HCT116 (cell line): Measurements from ENCODE around the gene ADGRG6. TPM values are rescaled to one million over a fixed set of nuclear protein-coding genes. Genes with fewer than 3 reads are reported as not detected.

Source experiments
- ATAC-seq: fragments of 200-7000 bp; cut with Tn5 transposase; 2 replicates; pipeline ENCODE4 v1.9.1; 2020; ENCODE audit warnings: mild to moderate bottlenecking, moderate library complexity
- BruUV-seq: library from RNA; stranded (reverse); fragments of 400-500 nt; replicated peaks from 2 replicates; lab custom pipeline; 2021; lab: Mats Ljungman, UMichigan
- CTCF ChIA-PET: fragments of 300-600 bp; sonication (Branson Sonifier 250); formaldehyde crosslinking; loops from one replicate; lab custom pipeline; 2021; ENCODE audit warnings: antibody characterized with exemption; lab: Charles Lee
- POLR2A ChIA-PET: fragments of 300-600, 350-600 bp; sonication (Branson Sonifier 250); formaldehyde crosslinking; loops from one replicate; lab custom pipeline; 2021; ENCODE audit warnings: antibody characterized with exemption; lab: Charles Lee
- RAD21 ChIA-PET, 2 experiments: fragments of 300-600 bp; sonication (Branson Sonifier 250); formaldehyde crosslinking; loops; one replicate each; lab custom pipeline; 2023; ENCODE audit warnings: low total read pairs in 2 of 2; ENCODE audit not compliant: uncharacterized antibody in 2 of 2, unreplicated experiment in 2 of 2, low non-redundant PET in 1 of 2; lab: Charles Lee
- DNase-seq: peaks from one replicate; pipeline ENCODE4 v3.0.0-alpha.2; 2010; ENCODE audit warnings: low read depth, low spot score
- H2AFZ ChIP-seq: fragments of 200-600 bp; shearing (Covaris generic), sonication (generic); 2 replicates; pipeline ENCODE4 v1.6.1; 2017; ENCODE audit warnings: low read depth, mixed run types, mixed read lengths, antibody characterized with exemption, low read length; ENCODE audit not compliant: poor library complexity, severe bottlenecking
- H3K27ac ChIP-seq: 2 replicates; pipeline ENCODE4 v1.5.1; 2012; ENCODE audit warnings: low read depth, low read length
- H3K27me3 ChIP-seq: fragments of 200-600 bp; sonication (generic); 2 replicates; pipeline ENCODE4 v1.6.1; 2016; ENCODE audit warnings: mixed run types, low read length, mixed read lengths; ENCODE audit not compliant: insufficient read depth
- H3K36me3 ChIP-seq, 2 experiments: fragments of 200-500 bp in 1 of 2; fragments of 200-600 bp in 1 of 2; sonication (Bioruptor generic) in 1 of 2; sonication (generic) in 1 of 2; 2 replicates each; pipeline versions ENCODE4 v1.5.1 to v1.6.1; 2014 to 2016; ENCODE audit warnings: low read length in 2 of 2, inconsistent platforms in 1 of 2, mixed read lengths in 1 of 2, mixed run types in 1 of 2; ENCODE audit not compliant: insufficient read depth in 2 of 2, control insufficient read depth in 1 of 2
- H3K4me1 ChIP-seq, 2 experiments: fragments of 200-600 bp in 1 of 2; sonication (generic) in 1 of 2; 2 replicates each; pipeline versions ENCODE4 v1.5.1 to v1.6.1; 2012 to 2017; ENCODE audit warnings: low read length in 2 of 2, inconsistent platforms in 1 of 2, mild to moderate bottlenecking in 1 of 2, mixed read lengths in 1 of 2, mixed run types in 1 of 2, moderate library complexity in 1 of 2; ENCODE audit not compliant: insufficient read depth in 2 of 2, control insufficient read depth in 1 of 2
- H3K4me2 ChIP-seq: fragments of 200-600 bp; sonication (generic); 2 replicates; pipeline ENCODE4 v1.6.1; 2017; ENCODE audit warnings: mixed run types, low read length, mixed read lengths
- H3K4me3 ChIP-seq, 2 experiments: fragments of 200-600 bp in 1 of 2; sonication (generic) in 1 of 2; replicated peaks in 1 of 2; 2 replicates each; pipeline ENCODE4 v1.5.1; 2011 to 2016; ENCODE audit warnings: low read length in 2 of 2, control low read depth in 1 of 2, low read depth in 1 of 2, mild to moderate bottlenecking in 1 of 2, mixed read lengths in 1 of 2, mixed run types in 1 of 2
- H3K79me2 ChIP-seq: fragments of 200-600 bp; sonication (generic); 2 replicates; pipeline ENCODE4 v1.6.1; 2017; ENCODE audit warnings: mild to moderate bottlenecking, mixed run types, low read length, moderate library complexity, mixed read lengths; ENCODE audit not compliant: insufficient read depth
- H3K9ac ChIP-seq: fragments of 200-600 bp; sonication (generic); 2 replicates; pipeline ENCODE4 v1.6.1; 2016; ENCODE audit warnings: low read length, mixed read lengths
- H3K9me2 ChIP-seq: fragments of 200-600 bp; sonication (generic), shearing (Covaris generic); 2 replicates; pipeline ENCODE4 v1.6.1; 2017; ENCODE audit warnings: mixed run types, mild to moderate bottlenecking, moderate library complexity; ENCODE audit not compliant: insufficient read depth
- H3K9me3 ChIP-seq, 2 experiments: fragments of 200-500 bp in 1 of 2; fragments of 200-600 bp in 1 of 2; sonication (Bioruptor generic) in 1 of 2; sonication (generic) in 1 of 2; 2 replicates each; pipeline ENCODE4 v1.6.1; 2014 to 2017; ENCODE audit warnings: low read length in 2 of 2, mixed read lengths in 2 of 2, inconsistent platforms in 1 of 2, low read depth in 1 of 2, mild to moderate bottlenecking in 1 of 2, mixed run types in 1 of 2, moderate library complexity in 1 of 2; ENCODE audit not compliant: control insufficient read depth in 1 of 2, insufficient read depth in 1 of 2
- H4K20me1 ChIP-seq: fragments of 200-600 bp; sonication (generic), shearing (Covaris generic); 2 replicates; pipeline ENCODE4 v1.6.1; 2017; ENCODE audit warnings: mixed run types, mild to moderate bottlenecking, moderate library complexity; ENCODE audit not compliant: insufficient read depth
- CBX3 ChIP-seq: IDR thresholded peaks from 2 replicates; pipeline ENCODE4 v1.6.1; 2012; ENCODE audit warnings: low read depth
- FOSL1 ChIP-seq: IDR thresholded peaks from 2 replicates; pipeline ENCODE4 v1.6.1; 2012; ENCODE audit warnings: low read depth
- POLR2A ChIP-seq: IDR thresholded peaks from 2 replicates; pipeline ENCODE4 v1.7.0; 2011; ENCODE audit warnings: borderline replicate concordance; ENCODE audit not compliant: insufficient read depth, insufficient read length; ENCODE audit errors: extremely low read depth
- POLR2AphosphoS5 ChIP-seq: IDR thresholded peaks from 2 replicates; pipeline ENCODE4 v1.6.1; 2011; ENCODE audit warnings: mild to moderate bottlenecking, low read depth, low read length, moderate library complexity
- RAD21 ChIP-seq: IDR thresholded peaks from 2 replicates; pipeline ENCODE4 v1.6.1; 2012; ENCODE audit warnings: low read depth, mild to moderate bottlenecking
- SP1 ChIP-seq: IDR thresholded peaks from 2 replicates; pipeline ENCODE4 v1.6.1; 2012; ENCODE audit warnings: low read depth
- SRF ChIP-seq: IDR thresholded peaks from 2 replicates; pipeline ENCODE4 v1.6.1; 2012; ENCODE audit warnings: low read depth
- TCF7L2 ChIP-seq: IDR thresholded peaks from 2 replicates; pipeline ENCODE4 v1.7.0; 2011; ENCODE audit warnings: borderline replicate concordance, inconsistent platforms; ENCODE audit not compliant: insufficient read depth, insufficient read length; ENCODE audit errors: extremely low read depth
- intact Hi-C: fragments of 100-400 bp; cut with micrococcal nuclease; formaldehyde crosslinking; loops from 2 replicates; pipeline ENCODE4 v1.10.0; 2022
- total RNA-seq: library from RNA; stranded (reverse); gene quantifications from one replicate; pipeline ENCODE4 v1.2.1, GENCODE V29; 2021; ENCODE audit not compliant: unreplicated experiment

Gene ADGRG6
- total RNA-seq, 1 experiment from 2014 or later, result 67.9 TPM

GRCh38 chr6:142329486-142330113 lies 27.8 kb downstream of the ADGRG6 start:
- no peaks in the 10 kb centered on the region for H3K9me3 ChIP-seq
- no peak overlapping the region for H3K27ac ChIP-seq
- H3K4me2 ChIP-seq, result no peak overlapping the region
- H4K20me1 ChIP-seq, result no peaks in the 10 kb centered on the region
- no peaks in the 10 kb centered on the region for H3K27me3 ChIP-seq
- intact Hi-C loops, result no loop called here
- peaks cover 71% of the 10 kb centered on the region for H3K79me2 ChIP-seq
- H3K4me1 ChIP-seq, result peaks cover 23 to 47% of the 10 kb centered on the region in 2 experiments
- no TSS peak for BruUV-seq
- TF ChIP-seq SP1, result no peak
- TF ChIP-seq POLR2AphosphoS5, result no peak
- no peak for TF ChIP-seq POLR2A
- no peak for TF ChIP-seq CBX3
- no peak for TF ChIP-seq SRF
- TF ChIP-seq FOSL1, result no peak
- POLR2A ChIA-PET, result no interaction called here
- H2AFZ ChIP-seq, result no peak overlapping the region
- ATAC-seq (no peak), DNase-seq (no peak)
- RAD21 ChIA-PET, result no interaction called here
- no peak overlapping the region for H3K4me3 ChIP-seq
- CTCF ChIA-PET, result no interaction called here
- H3K9ac ChIP-seq, result no peak overlapping the region
- H3K9me2 ChIP-seq, result no peaks in the 10 kb centered on the region
- H3K36me3 ChIP-seq, result no peaks in the 10 kb centered on the region

- CTCF ChIA-PET, result no interaction called here
- H3K79me2 ChIP-seq, result peaks cover 70% of the 10 kb centered on the region
- TF ChIP-seq TCF7L2, result peak; percentile 14
- no peak for TF ChIP-seq RAD21
- H3K4me3 ChIP-seq, result no peak overlapping the region
- H3K9me2 ChIP-seq, result no peaks in the 10 kb centered on the region
- no peak for ATAC-seq
- no peaks in the 10 kb centered on the region for H4K20me1 ChIP-seq
- DNase-seq, result no peak
- peak overlapping the region; percentile 17; the same call in 1 of the 2 replicates for H3K27ac ChIP-seq
- no peaks in the 10 kb centered on the region for H3K36me3 ChIP-seq
- H3K27me3 ChIP-seq, result no peaks in the 10 kb centered on the region
- no peaks in the 10 kb centered on the region for H3K9me3 ChIP-seq
- RAD21 ChIA-PET, result no interaction called here
- BruUV-seq, result no TSS peak
- intact Hi-C loops, result no loop called here
- H3K9ac ChIP-seq, result no peak overlapping the region
- H3K4me2 ChIP-seq, result no peak overlapping the region
- POLR2A ChIA-PET, result no interaction called here
- H2AFZ ChIP-seq, result no peak overlapping the region
- peaks cover 23 to 47% of the 10 kb centered on the region in 2 experiments for H3K4me1 ChIP-seq
Measured at GRCh38 chr6:142331075-142331551, 29.3 kb downstream of the ADGRG6 start.
